Endothelial cell of umbilical vein (primary cell): ENCODE results near the gene OR1M1. TPM values are rescaled to one million over a fixed set of nuclear protein-coding genes. Genes with fewer than 3 reads are reported as not detected.

Experiments
- BruUV-seq: library from RNA; stranded (reverse); fragments of 400-500 nt; replicated peaks from 2 replicates; lab custom pipeline; 2021; lab: Mats Ljungman, UMichigan
- CTCF ChIA-PET: fragments of 300-600, 350-600 bp; sonication (Branson Sonifier 250); formaldehyde crosslinking; loops from one replicate; lab custom pipeline; 2021; ENCODE audit warnings: antibody characterized with exemption, inconsistent platforms; lab: Charles Lee
- POLR2A ChIA-PET: fragments of 300-600, 350-600 bp; sonication (Branson Sonifier 250); formaldehyde crosslinking; loops from one replicate; lab custom pipeline; 2021; ENCODE audit warnings: antibody characterized with exemption, inconsistent platforms; lab: Charles Lee
- DNase-seq: peaks from one replicate; pipeline ENCODE4 v3.0.0-alpha.2; 2011; ENCODE audit warnings: low read depth, low spot score
- FAIRE-seq: peaks from 2 replicates; lab custom pipeline; 2011; peaks lifted over from hg19 to GRCh38; lab: Jason Lieb, UNC
- H2AFZ ChIP-seq: 2 replicates; pipeline ENCODE4 v1.6.0; 2012; ENCODE audit warnings: low read depth, low read length, control low read depth, inconsistent platforms
- H3K27ac ChIP-seq: 2 replicates; pipeline ENCODE4 v1.5.1; 2011; ENCODE audit warnings: low read depth, mild to moderate bottlenecking, control low read depth, low read length, moderate library complexity; ENCODE audit not compliant: insufficient read depth
- H3K27me3 ChIP-seq, 2 experiments: 2 replicates each; pipeline versions ENCODE4 v1.6.0 to v1.6.1; 2011; ENCODE audit warnings: low read length in 2 of 2, mixed read lengths in 1 of 2; ENCODE audit not compliant: control insufficient read depth in 2 of 2, insufficient read depth in 2 of 2
- H3K36me3 ChIP-seq, 2 experiments: 2 replicates in 1 of 2; 3 replicates in 1 of 2; pipeline ENCODE4 v1.5.1; 2011; ENCODE audit warnings: low read length in 2 of 2, mild to moderate bottlenecking in 1 of 2, moderate library complexity in 1 of 2; ENCODE audit not compliant: control insufficient read depth in 2 of 2, insufficient read depth in 2 of 2; ENCODE audit errors: extremely low read depth in 1 of 2
- H3K4me1 ChIP-seq: 3 replicates; pipeline ENCODE4 v1.5.1; 2011; ENCODE audit warnings: mild to moderate bottlenecking, low read length; ENCODE audit not compliant: control insufficient read depth, insufficient read depth; ENCODE audit errors: extremely low read depth
- H3K4me2 ChIP-seq: 2 replicates; pipeline ENCODE4 v1.6.1; 2011; ENCODE audit warnings: low read length, control low read depth, mixed read lengths; ENCODE audit not compliant: insufficient read depth
- H3K4me3 ChIP-seq, 3 experiments: fragments of 200-600 bp in 1 of 3; sonication (generic), shearing (Covaris generic) in 1 of 3; replicated peaks in 1 of 3; 2 replicates each; pipeline ENCODE4 v1.5.1; 2011 to 2016; ENCODE audit warnings: control low read depth in 3 of 3, low read length in 3 of 3, mild to moderate bottlenecking in 2 of 3, inconsistent platforms in 1 of 3, low read depth in 1 of 3, moderate library complexity in 1 of 3; ENCODE audit not compliant: insufficient read depth in 1 of 3
- H3K79me2 ChIP-seq: 2 replicates; pipeline ENCODE4 v1.6.0; 2012; ENCODE audit warnings: low read length, inconsistent platforms; ENCODE audit not compliant: control insufficient read depth, insufficient read depth
- H3K9ac ChIP-seq: replicated peaks from 2 replicates; pipeline ENCODE3; 2011; ENCODE audit warnings: low read length, control low read depth; ENCODE audit not compliant: insufficient read depth; ENCODE audit errors: extremely low read depth
- H3K9me1 ChIP-seq: replicated peaks from 3 replicates; pipeline ENCODE4 v1.6.0; 2011; ENCODE audit warnings: mild to moderate bottlenecking, low read length; ENCODE audit not compliant: control insufficient read depth, insufficient read depth; ENCODE audit errors: extremely low read depth
- H3K9me3 ChIP-seq: replicated peaks from 2 replicates; pipeline ENCODE4 v1.5.1; 2012; ENCODE audit warnings: low read length, inconsistent platforms; ENCODE audit not compliant: control insufficient read depth, insufficient read depth
- H4K20me1 ChIP-seq: replicated peaks from 2 replicates; pipeline ENCODE3; 2011; ENCODE audit warnings: mild to moderate bottlenecking, low read length; ENCODE audit not compliant: control insufficient read depth, insufficient read depth; ENCODE audit errors: extremely low read depth
- CTCF ChIP-seq, 2 donors: IDR thresholded peaks; 1 replicate in 1 of 2; 2 replicates in 1 of 2; pipeline ENCODE4 v1.5.1; 2011; ENCODE audit warnings: low read length in 2 of 2, mild to moderate bottlenecking in 2 of 2, moderate library complexity in 2 of 2, control low read depth in 1 of 2, inconsistent platforms in 1 of 2, low read depth in 1 of 2; ENCODE audit not compliant: insufficient read depth in 1 of 2; ENCODE audit errors: extremely low read depth in 1 of 2
- EZH2 ChIP-seq: IDR thresholded peaks from 2 replicates; pipeline ENCODE4 v1.6.1; 2012; ENCODE audit warnings: borderline replicate concordance, low read depth, mild to moderate bottlenecking, moderate library complexity, low read length, inconsistent platforms; ENCODE audit not compliant: severe bottlenecking
- FOS ChIP-seq: IDR thresholded peaks from 2 replicates; pipeline ENCODE4 v1.6.1; 2011; ENCODE audit warnings: mild to moderate bottlenecking, low read length, moderate library complexity, borderline replicate concordance; ENCODE audit not compliant: insufficient read depth
- GATA2 ChIP-seq: IDR thresholded peaks from 2 replicates; pipeline ENCODE4 v1.7.0; 2011; ENCODE audit warnings: low read depth, mild to moderate bottlenecking, moderate library complexity, mixed read lengths, low read length; ENCODE audit not compliant: insufficient read length, insufficient read depth
- JUN ChIP-seq: IDR thresholded peaks from 2 replicates; pipeline ENCODE4 v1.6.1; 2011; ENCODE audit warnings: borderline replicate concordance, low read depth; ENCODE audit not compliant: insufficient read length, insufficient read depth
- MAX ChIP-seq: IDR thresholded peaks from 2 replicates; pipeline ENCODE4 v1.6.1; 2011; ENCODE audit not compliant: insufficient read depth, insufficient read length
- MYC ChIP-seq: IDR thresholded peaks from one replicate; pipeline ENCODE4 v1.6.1; 2011; ENCODE audit warnings: mild to moderate bottlenecking, low read depth, low read length
- POLR2A ChIP-seq: IDR thresholded peaks from 2 replicates; pipeline ENCODE4 v1.6.1; 2012; ENCODE audit warnings: low read depth, mild to moderate bottlenecking, control low read depth, low read length
- POLR2AphosphoS5 ChIP-seq: IDR thresholded peaks from 2 replicates; pipeline ENCODE4 v1.6.1; 2012; ENCODE audit warnings: low read depth, mild to moderate bottlenecking, control low read depth, low read length, moderate library complexity; ENCODE audit not compliant: insufficient read depth
- dilution Hi-C: fragments of 300-500 bp; cut with MboI; formaldehyde crosslinking; loops from one replicate; pipeline ENCODE4 v1.15.0; 2019; ENCODE audit warnings: low sequenced_read_pairs; ENCODE audit not compliant: extremely low pct_ligation_motif_present
- intact Hi-C: fragments of 100-400 bp; cut with micrococcal nuclease; formaldehyde crosslinking; loops from one replicate; pipeline ENCODE4 v1.10.0; 2022
- polyA plus RNA-seq, 4 experiments: library from polyadenylated mRNA; depleted of rRNA in 3 of 4; stranded (reverse) in 3 of 4; unstranded in 1 of 4; fragments of >200 nt; gene quantifications; 2 replicates each; pipeline versions ENCODE4 v1.2.1 to v1.2.3, GENCODE V29; 2011 to 2012; ENCODE audit warnings: missing spikeins in 1 of 4
- total RNA-seq: library from RNA; stranded (reverse); gene quantifications from 2 replicates; pipeline ENCODE4 v1.2.3, GENCODE V29; 2021

Gene OR1M1
- total and polyA plus RNA-seq, 2 donors (not counting 3 experiments of a cell fraction or from before 2014, with no cell fraction given), result not detected

GRCh38 chr19:9043524-9043923 lies 43.3 kb upstream of the OR1M1 start:
- Histone ChIP-seq H3K27ac (no peak overlapping the region), H2AFZ (no peak overlapping the region), H3K4me1 (no peaks in the 10 kb centered on the region), H3K79me2 (no peaks in the 10 kb centered on the region), H4K20me1 (no peaks in the 10 kb centered on the region), H3K9ac (no peak overlapping the region), H3K4me3 (no peak overlapping the region), H3K4me2 (no peak overlapping the region), H3K9me3 (no peaks in the 10 kb centered on the region), H3K9me1 (no peaks in the 10 kb centered on the region), H3K36me3 (no peaks in the 10 kb centered on the region), H3K27me3 (no peaks in the 10 kb centered on the region)
- BruUV-seq, result no TSS peak
- CTCF ChIA-PET, result no interaction called here
- DNase-seq (no peak), FAIRE-seq (no peak)
- dilution Hi-C loops (no loop called here), intact Hi-C loops (no loop called here)
- POLR2A ChIA-PET, result no interaction called here
- TF ChIP-seq POLR2AphosphoS5 (no peak), MYC (no peak), FOS (no peak), MAX (no peak), CTCF (IDR thresholded peaks at IDR 0.05; ENCODE audit: extremely low read depth in 1 of 2, insufficient read depth in 1 of 2, low read depth in 1 of 2, low read length in 2 of 2) (no peak), JUN (no peak), EZH2 (no peak), POLR2A (no peak), GATA2 (no peak)
